ENCODE results near the gene TNFRSF25.
A peak's percentile ranks its signal among the peaks of the same experiment; 100 is the strongest.

The TNFRSF25 gene

DNA sequence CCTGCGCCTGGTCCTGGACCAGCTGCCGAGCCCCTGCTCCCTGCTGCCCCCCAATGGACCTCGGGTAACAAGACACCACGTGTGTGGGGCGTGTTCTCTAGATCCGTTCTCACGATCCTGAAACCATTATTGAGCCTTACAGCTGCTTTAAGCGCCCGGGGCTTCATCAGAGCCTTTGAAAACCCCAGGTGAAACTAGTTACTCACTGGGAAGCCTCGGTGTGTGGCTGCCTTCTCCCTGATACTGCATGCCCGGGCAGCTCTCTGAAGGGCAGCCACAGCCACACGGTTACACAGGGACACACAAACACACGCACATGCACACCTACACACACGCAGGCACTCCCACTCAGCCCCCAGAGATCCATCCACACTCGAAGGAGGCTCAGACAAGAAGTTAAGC is 51.5 kb downstream of the TNFRSF25 start:
- DNase-seq: peak in 1 of 2 donors; percentile 35

GRCh38 chr1:6412896-6413295 is 53.1 kb downstream of the TNFRSF25 start:
- no peak for DNase-seq
